HG03442 (cell line): ENCODE results near the gene EVA1A.

Experiments
- ATAC-seq: cut with Tn5 transposase; IDR thresholded peaks from one replicate; pipeline ENCODE4 v1.9.1; 2021; ENCODE audit warnings: mild to moderate bottlenecking, moderate library complexity; ENCODE audit not compliant: unreplicated experiment

EVA1A gene

GRCh38 chr2:75521225-75521872, 39.4 kb downstream of the EVA1A start:
- no peak for ATAC-seq

DNA sequence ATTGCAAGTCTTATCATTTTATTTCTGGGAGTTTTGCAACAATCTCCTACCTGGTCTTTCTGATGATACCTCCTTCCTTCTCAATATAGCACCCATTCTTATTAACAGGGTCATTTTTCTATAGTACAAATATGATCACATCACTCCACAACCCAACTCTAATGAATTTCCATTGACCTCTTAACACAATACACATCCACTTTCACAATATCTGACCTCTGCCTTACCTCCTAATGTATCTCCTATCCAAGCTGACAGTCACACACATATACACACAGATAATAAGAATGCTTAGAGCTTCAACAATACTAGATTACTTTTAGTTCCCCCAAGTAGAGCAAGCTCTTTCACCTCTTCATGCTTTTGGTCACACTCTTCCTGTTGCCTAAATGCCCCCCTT, 40.9 kb downstream of the EVA1A start:
- ATAC-seq: no peak

GRCh38 chr2:75518638-75519465, 41.9 kb downstream of the EVA1A start:
- ATAC-seq: no peak

- no peak for ATAC-seq
Observed at GRCh38 chr2:75517547-75518230, 43.0 kb downstream of the EVA1A start.

DNA sequence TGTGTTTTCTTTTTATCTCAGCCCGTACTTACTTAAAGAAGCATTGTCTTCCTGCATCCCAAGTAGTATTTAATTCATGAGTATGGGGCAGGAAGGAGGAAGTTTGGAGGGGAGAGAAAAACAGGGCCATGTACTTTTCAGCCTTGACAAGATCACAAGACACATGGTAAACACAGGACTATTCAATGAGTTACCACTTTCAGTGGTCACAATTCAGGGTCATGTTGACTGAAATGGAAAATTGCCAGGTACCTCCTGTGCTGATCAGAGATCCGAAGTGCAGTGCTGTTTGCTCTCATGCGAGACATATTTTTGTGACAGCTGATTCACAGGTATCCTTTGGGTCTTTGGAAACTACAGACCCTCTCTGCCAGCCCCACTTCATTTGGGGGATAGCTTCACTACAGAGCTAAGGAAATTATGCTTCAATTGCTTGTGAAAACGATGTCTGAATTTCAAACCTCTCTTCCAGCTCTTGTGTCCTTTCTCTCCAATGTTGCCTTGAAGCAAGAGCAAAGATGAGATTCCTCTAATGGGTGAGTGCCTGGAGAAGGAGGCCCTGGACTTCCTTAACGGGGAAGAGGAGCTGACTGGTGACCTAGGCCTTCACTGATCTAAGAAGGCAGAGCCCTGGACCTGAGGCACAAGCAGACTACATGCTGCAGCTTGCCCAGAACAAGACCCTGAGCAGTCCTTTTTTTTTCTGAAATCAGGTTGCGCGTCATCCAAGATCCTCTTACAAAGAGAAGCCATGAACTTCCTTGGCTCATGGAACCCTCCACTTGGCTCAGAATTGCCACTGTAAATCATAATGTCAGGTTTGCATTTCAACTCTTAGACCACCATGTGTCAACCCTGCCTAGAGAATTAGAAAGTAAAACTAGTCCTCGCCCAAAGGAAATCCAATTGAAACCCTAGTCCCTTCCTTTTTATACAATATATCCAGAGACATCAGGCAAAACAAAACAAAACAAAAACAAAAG, 44.1 kb downstream of the EVA1A start:
- peak; percentile 92 for ATAC-seq

GRCh38 chr2:75515584-75516368, 45.0 kb downstream of the EVA1A start:
- ATAC-seq: no peak

DNA sequence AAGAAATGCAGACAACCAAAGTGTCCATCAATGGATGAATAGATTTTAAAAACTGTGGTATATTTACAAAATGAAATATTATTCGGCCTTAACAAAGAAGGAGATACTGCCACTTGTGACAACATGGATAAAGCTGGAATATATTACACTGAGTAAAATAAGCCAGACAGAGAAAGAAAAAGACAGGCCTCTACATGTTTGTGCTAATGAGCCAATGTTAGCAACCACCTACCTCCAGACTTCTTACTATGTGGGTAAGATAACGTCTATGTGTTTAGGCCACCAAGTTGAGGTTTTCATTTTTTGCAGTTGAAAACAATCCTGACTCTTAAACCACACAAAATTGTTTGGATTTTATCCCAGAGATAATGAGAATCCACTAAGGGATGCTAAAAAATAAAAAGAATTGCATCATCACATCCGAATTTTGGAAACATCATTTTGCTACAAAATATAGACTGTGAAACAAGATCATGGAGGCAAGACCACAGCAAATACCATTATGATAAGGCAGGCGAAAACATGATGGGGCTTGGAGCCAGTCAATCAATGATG, 47.0 kb downstream of the EVA1A start:
- no peak for ATAC-seq

DNA sequence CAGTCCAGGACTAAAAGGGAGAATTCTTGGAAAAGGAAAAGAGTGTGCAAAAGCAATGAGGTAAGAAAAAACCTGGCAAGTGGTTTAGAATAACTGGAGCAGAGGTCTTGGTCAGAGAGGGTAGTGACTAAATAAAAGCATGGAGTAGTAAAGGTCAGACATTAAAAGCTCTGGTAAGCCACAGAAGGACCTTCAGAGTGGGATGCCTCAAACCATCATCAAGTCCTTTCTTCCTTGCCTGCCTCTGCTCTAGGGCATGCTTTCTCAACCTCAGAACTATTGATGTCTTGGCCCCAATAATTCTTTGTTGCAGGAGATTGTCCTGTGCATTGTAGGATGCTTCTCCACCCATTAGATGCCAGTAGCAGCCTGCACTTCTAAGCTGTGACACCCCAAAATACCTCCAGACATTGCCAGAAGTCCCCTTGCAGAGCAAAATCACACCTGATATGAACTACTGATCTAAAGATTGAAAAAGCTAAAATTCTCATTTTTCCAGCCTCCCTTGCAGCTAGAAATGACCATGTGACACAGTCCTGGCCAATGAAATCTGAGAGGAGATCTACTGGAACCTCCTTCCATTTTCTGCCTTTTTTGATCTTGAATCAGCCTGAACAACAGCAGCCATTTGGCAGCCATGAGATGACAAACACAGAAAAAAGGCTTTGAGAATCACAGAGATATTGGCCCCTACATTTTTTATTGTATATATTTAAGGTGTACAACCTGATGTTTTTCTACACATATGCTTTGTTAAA, 48.1 kb downstream of the EVA1A start:
- no peak for ATAC-seq

GRCh38 chr2:75506101-75506697, 54.5 kb downstream of the EVA1A start:
- ATAC-seq: no peak

GRCh38 chr2:75505012-75505411, 55.7 kb downstream of the EVA1A start:
- no peak for ATAC-seq

- no peak for ATAC-seq
Observed at GRCh38 chr2:75503048-75503607, 57.6 kb downstream of the EVA1A start.

GRCh38 chr2:75500633-75501032, 60.1 kb downstream of the EVA1A start:
- ATAC-seq: no peak

DNA sequence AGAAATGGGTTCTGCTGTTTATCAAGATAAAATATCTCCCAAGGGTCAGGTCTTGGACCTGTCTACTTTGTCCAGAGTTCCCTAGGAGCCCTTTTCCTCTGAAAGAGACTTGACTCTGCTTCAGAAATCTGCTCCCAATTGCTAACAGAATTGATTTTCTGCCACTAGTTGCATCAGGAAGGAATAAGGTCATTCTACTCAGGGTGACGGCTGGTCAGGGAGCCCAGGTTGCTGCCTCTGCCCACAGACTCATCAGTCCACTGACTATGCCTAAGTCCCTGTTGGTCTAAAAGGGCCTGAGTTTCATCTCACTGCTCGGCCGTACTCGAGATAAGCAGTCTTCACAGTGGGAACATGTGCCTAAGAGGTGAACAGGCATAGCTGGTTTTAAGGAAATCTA, 61.2 kb downstream of the EVA1A start:
- ATAC-seq: no peak

- no peak for ATAC-seq
Observed at GRCh38 chr2:75498907-75499306, 61.8 kb downstream of the EVA1A start.

DNA sequence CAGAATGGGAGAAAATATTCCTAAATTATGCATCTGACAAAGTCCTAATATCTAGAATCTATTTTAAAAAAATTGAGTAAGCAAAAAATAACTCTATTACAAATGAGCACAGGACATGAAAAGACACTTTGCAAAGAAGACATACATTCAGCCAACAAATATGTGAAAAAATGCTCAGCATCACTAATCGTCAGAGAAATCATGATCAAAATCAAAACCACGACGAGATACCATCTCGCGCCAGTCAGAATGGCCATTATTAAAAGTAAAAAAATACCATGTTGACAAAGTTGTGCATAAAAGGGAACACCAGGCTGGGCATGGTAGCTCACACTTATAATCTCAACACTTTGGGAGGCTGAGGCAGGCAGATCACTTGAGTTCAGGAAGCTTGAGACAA, 63.5 kb downstream of the EVA1A start:
- ATAC-seq: no peak

DNA sequence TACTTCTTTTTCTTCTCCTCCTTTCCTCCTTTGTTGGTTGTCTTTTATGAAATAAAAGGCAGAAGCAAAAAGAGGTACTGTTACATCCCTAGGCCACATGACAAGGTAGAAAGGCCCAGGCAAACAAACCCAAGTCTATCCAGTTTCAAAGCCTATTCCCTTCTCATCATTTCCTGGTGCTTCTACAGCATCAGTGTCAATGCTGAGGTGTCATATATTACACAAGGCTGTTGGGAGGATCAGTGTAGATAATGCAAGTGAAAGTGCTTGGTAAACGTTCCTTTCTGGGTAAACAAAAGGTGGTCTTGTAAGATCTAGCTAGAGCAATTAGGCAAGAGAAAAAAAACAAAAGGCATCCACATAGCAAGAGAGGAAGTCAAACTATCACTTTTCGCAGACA, 64.9 kb downstream of the EVA1A start:
- no peak for ATAC-seq

GRCh38 chr2:75494137-75494769, 66.5 kb downstream of the EVA1A start:
- ATAC-seq: no peak

GRCh38 chr2:75493230-75493629, 67.5 kb downstream of the EVA1A start:
- no peak for ATAC-seq
